Tongue (tissue), 2 donors: ENCODE data around the gene EMILIN3. TPM values are rescaled to one million over a fixed set of nuclear protein-coding genes. Genes with fewer than 3 reads are reported as not detected.
A peak's percentile ranks its signal among the peaks of the same experiment; 100 is the strongest.

Experiments
- DNase-seq: peaks from one replicate; pipeline ENCODE4 v3.0.0-alpha.2; 2015
- total RNA-seq: library from RNA; depleted of rRNA; stranded (reverse); fragments of >200 nt; gene quantifications from one replicate; pipeline ENCODE4 v1.2.3, GENCODE V29; 2014

Gene EMILIN3
- total RNA-seq, 1 donor from 2014 or later, result 68.9 TPM

DNA sequence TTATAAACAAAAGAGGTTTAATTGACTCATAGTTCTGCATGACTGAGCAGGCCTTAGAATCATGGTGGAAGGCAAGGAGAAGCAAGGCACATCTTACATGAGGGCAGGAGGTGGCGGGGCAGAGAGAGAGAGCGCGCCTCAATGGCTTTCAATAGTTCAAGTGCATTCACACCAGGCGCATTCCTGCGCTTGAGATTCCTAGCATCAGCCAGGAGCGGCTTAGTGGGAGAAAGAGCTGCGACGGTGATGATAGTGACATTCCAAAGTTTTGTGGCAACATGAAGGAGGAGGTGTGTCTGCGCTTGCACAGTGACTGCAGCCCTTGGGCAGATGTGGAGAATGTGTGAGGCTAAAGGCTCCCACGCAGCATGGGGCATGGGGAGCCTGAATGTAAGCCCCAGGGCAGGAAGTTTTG is 25.0 kb upstream of the EMILIN3 start:
- DNase-seq, result peak; percentile 48

- DNase-seq, result no peak
Measured at GRCh38 chr20:41390889-41391288, 24.3 kb upstream of the EMILIN3 start.

- DNase-seq, result peak; percentile 70
Measured at GRCh38 chr20:41387444-41387851, 20.8 kb upstream of the EMILIN3 start.

DNA sequence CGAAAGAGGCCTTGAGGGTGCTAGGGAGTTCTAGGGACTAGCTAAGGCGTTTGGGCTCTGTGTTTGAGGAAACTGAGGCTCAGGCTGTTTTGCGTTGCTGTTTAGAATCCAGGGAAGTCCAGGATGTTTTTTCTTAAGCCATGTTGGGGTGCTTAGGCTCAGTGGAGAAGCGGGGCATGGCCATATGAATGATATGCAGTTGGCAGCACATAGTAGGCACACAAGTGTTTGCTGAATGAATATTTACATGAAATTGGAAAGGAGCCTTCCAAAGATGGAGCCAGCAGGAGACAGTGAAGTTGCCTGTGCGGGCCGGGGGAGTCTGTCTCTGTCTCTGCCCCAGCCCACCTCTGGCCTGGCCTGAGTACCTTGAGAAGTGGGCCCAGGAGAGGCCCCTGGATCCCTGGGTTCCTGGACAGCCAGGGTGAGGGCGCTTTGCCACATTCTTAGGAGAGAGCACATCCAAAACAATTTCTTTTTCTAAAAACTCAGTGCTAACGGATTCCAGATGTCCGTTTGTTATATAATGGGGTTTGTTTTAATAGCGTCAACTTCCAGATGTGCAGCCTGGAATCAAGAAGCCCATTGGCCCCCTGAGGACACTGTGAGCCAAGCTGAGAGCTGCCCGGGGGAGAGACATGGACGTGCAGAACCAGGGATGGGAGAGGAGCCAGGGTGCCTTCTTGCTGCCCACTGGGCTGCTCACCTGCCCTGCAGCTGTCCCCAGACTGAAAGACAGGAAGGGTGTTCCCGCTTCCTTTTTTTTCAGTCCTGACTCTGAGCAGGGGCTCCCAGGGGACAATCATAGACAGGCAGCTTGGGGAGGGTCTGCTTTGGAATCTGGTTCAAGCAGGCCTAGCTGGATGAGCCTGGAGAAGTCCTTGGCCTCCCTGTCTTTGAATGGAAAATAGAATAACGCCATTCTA is 20.1 kb upstream of the EMILIN3 start:
- peak; percentile 89 for DNase-seq

DNA sequence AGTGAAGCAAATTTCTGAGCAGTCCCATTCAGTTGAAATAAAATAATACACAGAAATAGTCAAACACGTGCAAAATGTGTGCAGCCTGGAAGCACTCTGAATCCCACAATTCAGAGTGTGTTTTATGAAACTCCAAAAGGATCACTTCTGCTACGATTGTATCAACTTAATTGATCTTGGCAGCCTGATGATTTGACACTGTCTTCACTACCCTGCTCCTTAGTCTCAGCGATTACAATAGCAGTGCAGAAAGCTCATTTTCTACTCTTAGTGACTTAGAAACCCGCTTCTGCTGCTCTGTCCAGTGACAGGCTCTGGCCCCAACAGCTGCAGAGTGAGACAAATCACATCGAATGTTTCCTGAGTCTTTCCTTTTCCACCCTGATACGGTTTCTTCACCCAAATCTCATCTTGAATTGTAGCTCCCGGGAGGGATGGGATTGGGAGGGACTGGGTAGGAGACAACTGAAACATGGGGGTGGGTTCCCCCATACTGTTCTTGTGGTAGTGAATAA is 16.2 kb upstream of the EMILIN3 start:
- DNase-seq, result peak; percentile 60

DNA sequence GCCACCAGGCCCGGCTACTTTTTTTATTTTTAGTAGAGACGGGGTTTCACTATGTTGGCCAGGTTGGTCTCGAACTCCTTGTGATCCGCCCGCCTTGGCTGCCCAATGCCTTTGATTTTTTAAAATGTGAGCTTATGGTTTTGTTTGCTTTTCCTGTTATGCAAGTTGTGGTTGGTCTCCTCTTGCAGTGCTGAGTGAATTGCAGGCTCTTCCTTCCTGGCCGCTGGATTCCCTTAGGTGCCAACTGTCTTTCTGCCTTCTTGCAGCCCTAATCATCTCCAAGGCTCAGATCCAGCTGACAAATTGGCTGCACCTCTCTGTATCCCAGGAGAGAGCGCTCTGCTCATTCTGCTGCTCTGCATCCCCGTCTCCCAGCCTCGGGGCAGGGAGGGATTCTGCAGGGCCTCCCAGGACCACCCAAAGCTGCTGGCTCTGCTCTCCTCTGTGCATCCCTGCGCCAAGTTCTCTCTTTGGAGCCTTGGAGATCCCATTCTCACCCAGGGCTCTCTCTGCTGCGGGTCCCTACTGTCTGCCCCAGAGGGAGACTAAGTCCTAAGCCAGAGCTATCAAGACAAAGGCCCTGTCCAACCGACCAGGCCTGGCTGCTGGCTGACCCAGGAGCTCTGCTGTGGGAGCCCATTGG is 14.1 kb upstream of the EMILIN3 start:
- DNase-seq, result peak; percentile 39

GRCh38 chr20:41379551-41379950 is 12.9 kb upstream of the EMILIN3 start:
- DNase-seq, result no peak

- DNase-seq, result no peak
Measured at GRCh38 chr20:41377275-41377674, 10.7 kb upstream of the EMILIN3 start.

DNA sequence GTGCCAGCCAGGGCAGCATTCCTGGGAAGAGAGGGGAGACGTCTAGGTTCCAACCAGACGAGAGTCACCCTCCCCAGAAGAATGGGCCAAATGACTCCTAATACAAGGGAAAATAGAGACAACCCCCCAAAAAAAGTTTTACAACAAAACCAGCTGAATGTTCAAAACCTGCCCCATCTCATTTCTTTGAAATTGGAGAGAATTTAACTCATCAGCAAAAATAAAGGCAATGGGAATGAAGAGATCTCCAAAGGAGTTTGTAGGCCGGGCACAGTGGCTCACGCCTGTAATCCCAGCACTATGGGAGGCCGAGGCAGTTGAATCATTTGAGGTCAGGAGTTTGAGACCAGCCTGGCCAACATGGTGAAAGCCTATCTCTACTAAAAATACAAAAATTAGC is 9.7 kb upstream of the EMILIN3 start:
- no peak for DNase-seq

DNA sequence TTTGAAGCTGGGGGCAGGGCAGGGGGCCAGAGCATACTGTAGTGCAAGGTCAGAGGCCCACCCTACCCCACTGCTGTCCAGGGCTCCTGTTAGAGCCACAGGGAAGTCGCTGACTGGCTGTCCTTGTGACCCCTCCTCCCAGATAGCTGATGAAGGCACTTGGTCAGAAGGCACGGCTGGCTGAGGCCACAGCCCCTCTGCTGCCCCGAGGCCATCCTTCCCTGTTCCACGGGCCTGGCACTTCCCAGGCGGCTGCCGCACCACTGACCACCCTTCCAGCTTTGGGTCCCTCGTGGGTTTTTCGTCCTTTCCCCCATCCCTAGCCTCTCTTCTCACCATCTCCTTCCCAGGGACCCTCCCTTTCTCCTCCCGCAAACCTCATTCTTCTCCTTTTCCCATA is 9.2 kb upstream of the EMILIN3 start:
- DNase-seq, result no peak

DNA sequence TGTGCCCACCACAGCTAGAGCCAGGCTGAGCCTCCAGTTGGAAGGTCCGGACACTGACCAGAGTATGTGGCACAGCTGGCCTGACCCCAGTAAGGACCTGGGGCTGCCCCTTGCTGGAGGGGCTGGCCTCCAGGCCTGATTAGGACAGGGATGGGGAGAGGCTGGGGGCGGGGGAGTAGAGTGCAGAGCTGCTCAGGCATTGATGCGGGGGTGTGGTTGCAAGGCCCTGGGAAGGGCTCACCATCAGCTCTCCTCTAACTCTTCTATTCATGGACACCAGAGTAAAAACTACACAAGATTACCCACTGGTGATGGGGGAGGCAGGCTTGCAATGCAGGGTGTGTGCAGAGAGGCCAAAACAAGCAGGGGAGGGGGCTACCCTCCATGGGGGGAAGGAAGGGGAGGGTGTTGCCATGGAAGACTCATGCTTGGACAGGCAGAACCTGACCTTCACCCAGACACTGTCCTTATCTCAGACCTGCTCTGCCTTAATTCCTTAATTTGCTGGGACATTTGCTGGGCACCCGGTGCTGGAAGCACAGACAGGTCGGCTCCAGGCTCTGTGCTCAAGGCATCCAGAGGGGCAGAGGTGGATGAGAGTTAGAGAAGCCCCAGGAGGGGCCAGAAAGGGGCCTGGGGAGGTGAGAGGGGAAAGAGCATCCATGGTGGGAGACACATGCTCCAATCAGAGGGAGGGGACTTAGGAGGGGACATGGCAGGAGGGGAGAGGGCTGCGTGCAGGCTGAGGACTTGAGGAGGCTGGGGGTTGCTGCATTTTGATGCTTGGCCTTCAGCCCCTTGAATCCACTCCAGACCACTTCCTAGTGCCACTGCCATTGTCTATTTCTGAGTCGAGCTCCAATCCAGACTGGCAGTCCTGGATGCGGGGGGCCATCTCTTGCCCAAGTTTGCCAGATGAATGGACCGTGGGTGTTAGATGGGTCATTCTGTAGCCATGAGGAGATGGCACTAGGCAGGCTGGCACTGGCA is 7.6 kb upstream of the EMILIN3 start:
- DNase-seq, result no peak

GRCh38 chr20:41373251-41373783 is 6.7 kb upstream of the EMILIN3 start:
- no peak for DNase-seq

- no peak for DNase-seq
Measured at GRCh38 chr20:41371371-41371770, 4.8 kb upstream of the EMILIN3 start.

- DNase-seq, result peak; percentile 51
Measured at GRCh38 chr20:41370176-41370575, 3.6 kb upstream of the EMILIN3 start.

DNA sequence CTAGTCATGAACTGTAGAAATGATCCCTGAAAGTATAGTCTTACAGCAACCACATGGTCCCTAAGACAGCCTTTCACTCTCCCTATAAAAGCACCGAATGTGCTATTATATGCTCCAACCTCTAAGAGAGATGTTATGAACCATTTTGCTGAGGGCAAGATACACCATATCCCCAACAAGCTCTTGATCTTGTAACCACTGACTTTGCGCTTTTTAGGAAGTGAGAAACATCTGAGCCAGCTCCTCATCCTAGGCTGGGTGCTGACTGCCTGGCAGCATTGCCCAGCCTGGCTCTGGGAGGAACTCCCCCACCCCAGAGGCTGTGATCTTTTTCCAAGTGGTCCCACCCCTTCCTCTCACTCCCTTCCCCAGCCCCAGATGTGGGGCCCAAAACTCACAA is 3.1 kb upstream of the EMILIN3 start:
- DNase-seq, result no peak

DNA sequence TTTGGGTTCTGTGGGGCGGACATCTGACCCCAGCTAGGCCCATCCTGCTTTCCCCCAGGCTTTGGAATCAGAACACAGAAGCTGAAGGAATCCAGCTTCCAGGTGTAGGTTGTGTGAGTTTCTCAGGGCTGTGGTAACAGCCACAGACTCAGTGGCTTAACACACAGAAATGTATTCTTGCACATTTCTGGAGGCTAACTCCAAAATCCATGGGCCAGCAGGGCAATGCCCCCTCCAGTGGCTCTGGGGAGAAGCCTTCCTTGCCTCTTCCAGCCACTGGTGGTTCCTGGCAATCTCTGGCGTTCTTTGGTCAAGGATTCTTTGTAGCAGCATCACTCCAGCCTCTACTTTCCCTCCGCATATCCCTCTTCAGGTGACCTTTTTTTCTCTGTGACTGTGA is 1.3 kb upstream of the EMILIN3 start:
- no peak for DNase-seq

- no peak for DNase-seq
Measured at GRCh38 chr20:41367393-41367695, 726 bp upstream of the EMILIN3 start.

DNA sequence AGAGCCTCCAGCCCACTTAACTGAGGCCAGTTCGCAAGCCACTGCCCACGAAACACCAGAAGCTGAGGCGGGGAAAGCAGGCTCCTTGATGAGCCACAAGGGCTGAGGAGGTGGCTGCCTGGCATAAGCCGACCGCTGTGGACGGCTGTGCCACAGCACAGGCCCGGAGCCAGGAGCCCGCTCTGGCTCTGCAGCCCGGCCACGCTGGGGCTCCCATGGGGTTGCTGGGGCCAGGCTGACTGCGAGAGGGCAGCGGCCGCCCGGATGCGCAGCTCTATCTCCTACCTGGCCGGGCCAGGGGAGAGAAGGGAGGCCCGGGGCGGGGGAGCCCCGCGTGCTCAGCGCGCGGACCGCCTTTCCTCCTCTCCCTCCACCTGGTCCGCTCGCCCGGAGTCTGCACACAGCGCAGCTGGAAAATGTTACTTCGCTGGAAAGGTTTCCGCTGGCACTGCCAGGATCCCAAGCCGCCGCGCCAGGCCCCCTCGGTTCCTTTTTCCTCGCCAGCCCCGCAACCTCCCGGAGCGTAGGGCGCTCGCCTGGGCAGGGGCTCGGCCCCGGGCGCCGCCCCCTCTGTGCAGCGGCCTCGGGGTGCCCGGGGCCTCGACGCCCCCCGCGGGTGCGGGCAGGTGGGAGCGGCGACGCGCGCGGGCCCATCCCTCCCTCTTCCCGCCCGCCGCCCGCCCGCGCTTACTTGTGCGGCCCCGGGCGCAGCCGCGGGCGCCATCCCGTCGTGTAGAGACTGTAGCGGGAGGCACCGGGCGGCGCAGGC is 657 bp downstream of the EMILIN3 start:
- peak; percentile 73 for DNase-seq

- no peak for DNase-seq
Measured at GRCh38 chr20:41364967-41365765, 1.5 kb downstream of the EMILIN3 start.

DNA sequence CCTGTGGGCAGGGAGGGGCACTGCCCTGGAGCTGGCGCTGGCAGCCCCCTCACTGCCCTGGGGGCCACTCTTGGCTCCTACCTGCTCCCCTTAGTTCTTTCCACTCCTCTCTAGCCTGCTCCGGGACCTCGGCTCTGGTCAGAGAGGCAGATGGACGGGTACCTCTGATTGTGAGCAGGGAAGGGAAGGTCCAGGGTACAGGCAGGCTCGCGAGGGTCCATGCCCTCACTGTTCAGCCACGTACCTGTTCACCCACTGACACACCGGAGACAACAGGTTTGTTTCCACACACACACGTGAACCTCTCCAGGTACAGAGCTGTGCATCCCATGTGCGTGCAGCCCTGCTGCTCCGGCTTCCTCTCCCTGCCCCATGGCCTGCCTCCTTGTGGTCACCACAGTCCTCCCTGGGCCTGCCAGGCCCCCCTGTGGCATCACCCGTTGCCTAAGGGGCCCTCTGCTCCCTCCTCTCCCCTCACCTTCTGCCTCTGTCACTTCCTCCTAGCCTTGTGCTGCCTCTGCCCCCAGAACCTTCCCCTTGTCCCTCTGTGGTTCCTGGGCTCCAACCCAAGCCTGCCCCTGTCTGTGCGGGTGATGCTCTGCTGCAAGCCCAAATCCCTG is 2.3 kb downstream of the EMILIN3 start:
- no peak for DNase-seq
